Endothelial cell of umbilical vein (primary cell): ENCODE results near the gene ARL4C. TPM values are rescaled to one million over a fixed set of nuclear protein-coding genes. Genes with fewer than 3 reads are reported as not detected.

Source experiments
- BruUV-seq: library from RNA; stranded (reverse); fragments of 400-500 nt; replicated peaks from 2 replicates; lab custom pipeline; 2021; lab: Mats Ljungman, UMichigan
- CTCF ChIA-PET: fragments of 300-600, 350-600 bp; sonication (Branson Sonifier 250); formaldehyde crosslinking; loops from one replicate; lab custom pipeline; 2021; ENCODE audit warnings: antibody characterized with exemption, inconsistent platforms; lab: Charles Lee
- POLR2A ChIA-PET: fragments of 300-600, 350-600 bp; sonication (Branson Sonifier 250); formaldehyde crosslinking; loops from one replicate; lab custom pipeline; 2021; ENCODE audit warnings: antibody characterized with exemption, inconsistent platforms; lab: Charles Lee
- DNase-seq: peaks from one replicate; pipeline ENCODE4 v3.0.0-alpha.2; 2011; ENCODE audit warnings: low read depth, low spot score
- FAIRE-seq: peaks from 2 replicates; lab custom pipeline; 2011; peaks lifted over from hg19 to GRCh38; lab: Jason Lieb, UNC
- H2AFZ ChIP-seq: 2 replicates; pipeline ENCODE4 v1.6.0; 2012; ENCODE audit warnings: low read depth, low read length, control low read depth, inconsistent platforms
- H3K27ac ChIP-seq: 2 replicates; pipeline ENCODE4 v1.5.1; 2011; ENCODE audit warnings: low read depth, mild to moderate bottlenecking, control low read depth, low read length, moderate library complexity; ENCODE audit not compliant: insufficient read depth
- H3K27me3 ChIP-seq, 2 experiments: 2 replicates each; pipeline versions ENCODE4 v1.6.0 to v1.6.1; 2011; ENCODE audit warnings: low read length in 2 of 2, mixed read lengths in 1 of 2; ENCODE audit not compliant: control insufficient read depth in 2 of 2, insufficient read depth in 2 of 2
- H3K36me3 ChIP-seq, 2 experiments: 2 replicates in 1 of 2; 3 replicates in 1 of 2; pipeline ENCODE4 v1.5.1; 2011; ENCODE audit warnings: low read length in 2 of 2, mild to moderate bottlenecking in 1 of 2, moderate library complexity in 1 of 2; ENCODE audit not compliant: control insufficient read depth in 2 of 2, insufficient read depth in 2 of 2; ENCODE audit errors: extremely low read depth in 1 of 2
- H3K4me1 ChIP-seq: 3 replicates; pipeline ENCODE4 v1.5.1; 2011; ENCODE audit warnings: mild to moderate bottlenecking, low read length; ENCODE audit not compliant: control insufficient read depth, insufficient read depth; ENCODE audit errors: extremely low read depth
- H3K4me2 ChIP-seq: 2 replicates; pipeline ENCODE4 v1.6.1; 2011; ENCODE audit warnings: low read length, control low read depth, mixed read lengths; ENCODE audit not compliant: insufficient read depth
- H3K4me3 ChIP-seq, 3 experiments: fragments of 200-600 bp in 1 of 3; sonication (generic), shearing (Covaris generic) in 1 of 3; replicated peaks in 1 of 3; 2 replicates each; pipeline ENCODE4 v1.5.1; 2011 to 2016; ENCODE audit warnings: control low read depth in 3 of 3, low read length in 3 of 3, mild to moderate bottlenecking in 2 of 3, inconsistent platforms in 1 of 3, low read depth in 1 of 3, moderate library complexity in 1 of 3; ENCODE audit not compliant: insufficient read depth in 1 of 3
- H3K79me2 ChIP-seq: 2 replicates; pipeline ENCODE4 v1.6.0; 2012; ENCODE audit warnings: low read length, inconsistent platforms; ENCODE audit not compliant: control insufficient read depth, insufficient read depth
- H3K9ac ChIP-seq: replicated peaks from 2 replicates; pipeline ENCODE3; 2011; ENCODE audit warnings: low read length, control low read depth; ENCODE audit not compliant: insufficient read depth; ENCODE audit errors: extremely low read depth
- H3K9me1 ChIP-seq: replicated peaks from 3 replicates; pipeline ENCODE4 v1.6.0; 2011; ENCODE audit warnings: mild to moderate bottlenecking, low read length; ENCODE audit not compliant: control insufficient read depth, insufficient read depth; ENCODE audit errors: extremely low read depth
- H3K9me3 ChIP-seq: replicated peaks from 2 replicates; pipeline ENCODE4 v1.5.1; 2012; ENCODE audit warnings: low read length, inconsistent platforms; ENCODE audit not compliant: control insufficient read depth, insufficient read depth
- H4K20me1 ChIP-seq: replicated peaks from 2 replicates; pipeline ENCODE3; 2011; ENCODE audit warnings: mild to moderate bottlenecking, low read length; ENCODE audit not compliant: control insufficient read depth, insufficient read depth; ENCODE audit errors: extremely low read depth
- CTCF ChIP-seq, 2 donors: IDR thresholded peaks; 1 replicate in 1 of 2; 2 replicates in 1 of 2; pipeline ENCODE4 v1.5.1; 2011; ENCODE audit warnings: low read length in 2 of 2, mild to moderate bottlenecking in 2 of 2, moderate library complexity in 2 of 2, control low read depth in 1 of 2, inconsistent platforms in 1 of 2, low read depth in 1 of 2; ENCODE audit not compliant: insufficient read depth in 1 of 2; ENCODE audit errors: extremely low read depth in 1 of 2
- EZH2 ChIP-seq: IDR thresholded peaks from 2 replicates; pipeline ENCODE4 v1.6.1; 2012; ENCODE audit warnings: borderline replicate concordance, low read depth, mild to moderate bottlenecking, moderate library complexity, low read length, inconsistent platforms; ENCODE audit not compliant: severe bottlenecking
- FOS ChIP-seq: IDR thresholded peaks from 2 replicates; pipeline ENCODE4 v1.6.1; 2011; ENCODE audit warnings: mild to moderate bottlenecking, low read length, moderate library complexity, borderline replicate concordance; ENCODE audit not compliant: insufficient read depth
- GATA2 ChIP-seq: IDR thresholded peaks from 2 replicates; pipeline ENCODE4 v1.7.0; 2011; ENCODE audit warnings: low read depth, mild to moderate bottlenecking, moderate library complexity, mixed read lengths, low read length; ENCODE audit not compliant: insufficient read length, insufficient read depth
- JUN ChIP-seq: IDR thresholded peaks from 2 replicates; pipeline ENCODE4 v1.6.1; 2011; ENCODE audit warnings: borderline replicate concordance, low read depth; ENCODE audit not compliant: insufficient read length, insufficient read depth
- MAX ChIP-seq: IDR thresholded peaks from 2 replicates; pipeline ENCODE4 v1.6.1; 2011; ENCODE audit not compliant: insufficient read depth, insufficient read length
- MYC ChIP-seq: IDR thresholded peaks from one replicate; pipeline ENCODE4 v1.6.1; 2011; ENCODE audit warnings: mild to moderate bottlenecking, low read depth, low read length
- POLR2A ChIP-seq: IDR thresholded peaks from 2 replicates; pipeline ENCODE4 v1.6.1; 2012; ENCODE audit warnings: low read depth, mild to moderate bottlenecking, control low read depth, low read length
- POLR2AphosphoS5 ChIP-seq: IDR thresholded peaks from 2 replicates; pipeline ENCODE4 v1.6.1; 2012; ENCODE audit warnings: low read depth, mild to moderate bottlenecking, control low read depth, low read length, moderate library complexity; ENCODE audit not compliant: insufficient read depth
- dilution Hi-C: fragments of 300-500 bp; cut with MboI; formaldehyde crosslinking; loops from one replicate; pipeline ENCODE4 v1.15.0; 2019; ENCODE audit warnings: low sequenced_read_pairs; ENCODE audit not compliant: extremely low pct_ligation_motif_present
- intact Hi-C: fragments of 100-400 bp; cut with micrococcal nuclease; formaldehyde crosslinking; loops from one replicate; pipeline ENCODE4 v1.10.0; 2022
- polyA plus RNA-seq, 4 experiments: library from polyadenylated mRNA; depleted of rRNA in 3 of 4; stranded (reverse) in 3 of 4; unstranded in 1 of 4; fragments of >200 nt; gene quantifications; 2 replicates each; pipeline versions ENCODE4 v1.2.1 to v1.2.3, GENCODE V29; 2011 to 2012; ENCODE audit warnings: missing spikeins in 1 of 4
- total RNA-seq: library from RNA; stranded (reverse); gene quantifications from 2 replicates; pipeline ENCODE4 v1.2.3, GENCODE V29; 2021

ARL4C gene
- total and polyA plus RNA-seq, 2 donors (not counting 3 experiments of a cell fraction or from before 2014, with no cell fraction given) = 5.5 to 10.5 TPM

DNA sequence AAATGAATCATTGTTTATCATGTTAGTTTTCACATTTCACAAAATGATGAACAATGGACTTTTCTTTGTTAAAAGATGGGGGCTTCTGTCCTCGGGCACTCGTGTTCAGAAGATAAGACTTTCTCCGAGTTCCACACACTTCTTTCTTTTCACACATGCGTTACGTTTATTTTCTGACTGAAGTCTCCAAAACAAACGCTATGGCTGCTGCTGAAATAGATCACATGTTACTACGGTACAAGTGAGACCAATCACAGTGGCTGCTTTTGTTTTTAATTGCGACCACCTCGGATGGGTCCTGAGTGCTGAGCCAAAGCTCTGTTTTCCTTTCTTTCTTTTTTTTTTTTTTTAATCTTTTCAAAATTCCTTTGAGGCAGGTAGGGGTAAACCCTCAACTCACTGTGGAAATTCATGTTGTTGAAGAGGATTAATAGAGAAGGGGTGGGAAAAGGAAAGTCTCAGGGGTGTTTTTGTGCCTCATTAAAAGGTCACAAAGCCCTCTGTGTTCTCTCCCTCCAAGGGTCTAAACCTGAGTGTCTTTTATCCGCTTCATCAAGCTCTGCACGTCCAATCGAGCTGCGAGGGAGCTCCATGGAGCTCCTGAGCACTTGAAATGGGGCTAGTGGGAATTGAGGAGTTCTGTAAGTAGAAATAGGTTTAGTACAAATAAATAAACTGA lies 48.2 kb downstream of the ARL4C start:
- H3K27me3 ChIP-seq = no peaks in the 10 kb centered on the region
- ChIA-PET CTCF (interaction anchor here (0.6 to 1.9 kb wide), 5 partner anchors 49 to 669 kb away, joined by 3 to 7 read pairs (median 3); partner anchors contain the start of gene ARL4C), POLR2A (interaction anchor here (0.9 kb wide), 1 partner anchor 21 kb away, joined by 7 read pairs; no protein-coding TSS in a partner anchor)
- no peaks in the 10 kb centered on the region for H3K9me1 ChIP-seq
- H3K9me3 ChIP-seq = no peaks in the 10 kb centered on the region
- TF ChIP-seq EZH2 = no peak
- no peak for TF ChIP-seq JUN
- TF ChIP-seq POLR2AphosphoS5 = no peak
- no peak for TF ChIP-seq CTCF (IDR thresholded peaks at IDR 0.05; ENCODE audit: extremely low read depth in 1 of 2, insufficient read depth in 1 of 2, low read depth in 1 of 2, low read length in 2 of 2)
- no peak for TF ChIP-seq MAX
- TF ChIP-seq POLR2A = no peak
- TF ChIP-seq GATA2 = no peak
- no peak for TF ChIP-seq MYC
- no peak for TF ChIP-seq FOS
- H4K20me1 ChIP-seq = no peaks in the 10 kb centered on the region
- H2AFZ ChIP-seq = no peak overlapping the region
- no peaks in the 10 kb centered on the region for H3K79me2 ChIP-seq
- no peaks in the 10 kb centered on the region for H3K36me3 ChIP-seq
- dilution Hi-C loops (no loop called here), intact Hi-C loops (loop anchor here (1.0 to 5.0 kb wide), 5 partner anchors 13 to 313 kb away; no protein-coding TSS in a partner anchor)
- no peak overlapping the region for H3K4me2 ChIP-seq
- H3K27ac ChIP-seq = peak overlapping the region; percentile 25
- FAIRE-seq (peak; percentile 49), DNase-seq (no peak)
- H3K4me1 ChIP-seq = peaks cover 29% of the 10 kb centered on the region
- no peak overlapping the region for H3K4me3 ChIP-seq
- H3K9ac ChIP-seq = no peak overlapping the region
- no TSS peak for BruUV-seq
